ENCODE results near the gene PLXNA1. TPM values are rescaled to one million over a fixed set of nuclear protein-coding genes. Genes with fewer than 3 reads are reported as not detected.

Gene PLXNA1
- total RNA-seq, 3 donors from 2014 or later (not counting 1 experiment from before 2014, with no cell fraction given): 2.5 to 4.3 (median 2.8) TPM

DNA sequence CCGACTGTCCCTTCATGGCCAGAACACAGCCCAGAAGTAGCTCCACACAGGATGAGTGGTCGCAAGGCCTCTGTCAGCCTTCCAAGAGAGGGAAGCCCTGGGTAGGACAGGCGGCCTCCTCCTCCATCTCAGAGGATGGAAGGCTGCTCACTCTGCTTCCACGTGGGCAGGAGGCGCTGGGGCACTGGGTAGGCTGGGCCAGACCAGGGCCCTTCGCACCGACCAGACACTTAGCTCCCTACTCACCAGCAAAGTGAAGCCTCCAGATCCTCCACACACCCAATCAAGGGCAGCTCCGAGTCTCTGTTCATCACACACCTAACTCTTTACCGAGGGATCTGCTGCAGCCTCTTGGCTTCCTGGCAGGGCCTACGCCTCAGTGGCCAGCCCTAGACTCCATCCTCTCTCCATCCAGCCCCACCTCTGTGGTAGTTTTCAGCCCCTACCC lies 24.3 kb upstream of the PLXNA1 start:
- H3K4me1 Mint-ChIP-seq: no peaks in the 10 kb centered on the region
- ATAC-seq (no peak), DNase-seq (no peak)
- no peaks in the 10 kb centered on the region for H3K4me1 ChIP-seq (ENCODE audit: control insufficient read depth, insufficient read depth, low read length)
- intact Hi-C loops (cut with micrococcal nuclease): no loop called here
- H3K4me3 ChIP-seq (ENCODE audit: low read length): no peak overlapping the region
- no peak overlapping the region for H3K27ac ChIP-seq (ENCODE audit: low read length)
- no peak overlapping the region for H3K27ac Mint-ChIP-seq
- no peaks in the 10 kb centered on the region for H3K9me3 ChIP-seq (ENCODE audit: control insufficient read depth, insufficient read depth, low read length)
- no peaks in the 10 kb centered on the region for H3K9me3 Mint-ChIP-seq
- H3K27me3 Mint-ChIP-seq (ENCODE audit: low read depth in 2 of 2): no peaks in the 10 kb centered on the region
- H3K4me3 Mint-ChIP-seq: no peak overlapping the region
- no peaks in the 10 kb centered on the region for H3K36me3 ChIP-seq (ENCODE audit: control insufficient read depth, insufficient read depth, low read length)
- TF ChIP-seq CTCF (IDR thresholded peaks at IDR 0.05): no peak
- no peaks in the 10 kb centered on the region for H3K27me3 ChIP-seq (ENCODE audit: control insufficient read depth, insufficient read depth, low read length)
- no peaks in the 10 kb centered on the region for H3K36me3 Mint-ChIP-seq
- WGBS (ENCODE audit: insufficient coverage): 91% methylated on average over 10 of the region's 10 CpGs

- intact Hi-C loops (cut with micrococcal nuclease): no loop called here
- 86% methylated on average over 10 of the region's 10 CpGs for WGBS (ENCODE audit: insufficient coverage)
- DNase-seq (no peak), ATAC-seq (no peak)
- Mint-ChIP-seq H3K27me3 (ENCODE audit: low read depth in 2 of 2) (no peaks in the 10 kb centered on the region), H3K36me3 (no peaks in the 10 kb centered on the region), H3K9me3 (no peaks in the 10 kb centered on the region), H3K27ac (no peak overlapping the region), H3K4me3 (no peak overlapping the region), H3K4me1 (no peaks in the 10 kb centered on the region)
- H3K4me1 ChIP-seq (ENCODE audit: control insufficient read depth, insufficient read depth, low read length): no peaks in the 10 kb centered on the region
- H3K27ac ChIP-seq (ENCODE audit: low read length): no peak overlapping the region
- no peaks in the 10 kb centered on the region for H3K36me3 ChIP-seq (ENCODE audit: control insufficient read depth, insufficient read depth, low read length)
- H3K9me3 ChIP-seq (ENCODE audit: control insufficient read depth, insufficient read depth, low read length): no peaks in the 10 kb centered on the region
- TF ChIP-seq CTCF (IDR thresholded peaks at IDR 0.05): no peak
- no peak overlapping the region for H3K4me3 ChIP-seq (ENCODE audit: low read length)
- no peaks in the 10 kb centered on the region for H3K27me3 ChIP-seq (ENCODE audit: control insufficient read depth, insufficient read depth, low read length)
Observed at GRCh38 chr3:126959136-126959920, 23.6 kb upstream of the PLXNA1 start.

DNA sequence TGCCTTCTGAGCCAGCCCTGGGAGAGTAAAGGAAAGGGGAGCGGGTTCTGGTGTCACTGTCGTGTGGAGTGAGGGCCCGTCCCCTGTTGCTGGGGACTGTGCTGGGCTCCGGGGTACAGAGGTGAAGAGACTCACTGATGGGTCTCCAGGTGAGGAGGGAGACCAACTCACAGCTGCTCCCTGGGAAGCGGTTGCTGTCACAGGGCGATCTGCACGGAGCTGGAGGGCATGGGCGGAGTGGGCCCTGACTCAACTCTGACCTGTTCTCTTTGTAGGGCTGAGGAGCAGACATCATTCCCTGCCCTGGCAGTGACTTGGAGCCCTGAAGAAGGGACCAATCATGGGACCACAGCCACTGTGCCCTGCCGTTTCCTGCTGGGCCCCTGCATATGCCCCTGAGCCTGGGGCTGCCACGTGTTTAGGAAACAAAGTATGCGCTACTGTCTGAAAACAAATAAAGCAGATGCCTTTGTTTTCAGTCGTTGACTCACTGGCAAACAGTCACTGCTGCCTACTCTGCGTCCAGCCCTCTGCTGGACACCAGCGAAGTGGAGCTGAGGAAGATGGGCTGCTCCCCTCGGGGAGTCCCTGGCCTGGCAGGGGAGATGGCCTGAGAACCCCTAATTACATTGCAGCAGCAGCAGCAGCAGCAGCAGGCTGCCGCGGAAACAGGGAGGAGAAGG lies 22.9 kb upstream of the PLXNA1 start:
- Histone ChIP-seq H3K27me3 (ENCODE audit: control insufficient read depth, insufficient read depth, low read length) (no peaks in the 10 kb centered on the region), H3K9me3 (ENCODE audit: control insufficient read depth, insufficient read depth, low read length) (no peaks in the 10 kb centered on the region), H3K36me3 (ENCODE audit: control insufficient read depth, insufficient read depth, low read length) (no peaks in the 10 kb centered on the region), H3K4me1 (ENCODE audit: control insufficient read depth, insufficient read depth, low read length) (no peaks in the 10 kb centered on the region), H3K4me3 (ENCODE audit: low read length) (no peak overlapping the region), H3K27ac (ENCODE audit: low read length) (no peak overlapping the region)
- Mint-ChIP-seq H3K36me3 (no peaks in the 10 kb centered on the region), H3K9me3 (no peaks in the 10 kb centered on the region), H3K27ac (no peak overlapping the region), H3K27me3 (ENCODE audit: low read depth in 2 of 2) (no peaks in the 10 kb centered on the region), H3K4me1 (no peaks in the 10 kb centered on the region), H3K4me3 (no peak overlapping the region)
- intact Hi-C loops (cut with micrococcal nuclease): no loop called here
- DNase-seq (no peak), ATAC-seq (no peak)
- 91% methylated on average over 17 of the region's 17 CpGs for WGBS (ENCODE audit: insufficient coverage)
- no peak for TF ChIP-seq CTCF (IDR thresholded peaks at IDR 0.05)
